Measurements from ENCODE around the gene CAVIN2. TPM values are rescaled to one million over a fixed set of nuclear protein-coding genes. Genes with fewer than 3 reads are reported as not detected.

The CAVIN2 gene
- polyA plus RNA-seq (ENCODE audit: insufficient read depth in 1 of 5, insufficient read length in 5 of 5, low replicate concordance in 1 of 5): 100 to 1,000 TPM in 3 of 5 donors, 10 to 100 TPM in 2; 78.7 to 116 (median 104) TPM
- long read RNA-seq, donor 1, transcript CAVIN2-201 (2 exons, 3,229 nt): major isoform, 73 of 73 reads
- long read RNA-seq, donor 1, partial matches to known transcripts: 0 of 73 reads
- long read RNA-seq, donor 1, other reads (novel, unspliced or antisense): 0 of 73 reads
- long read RNA-seq, donor 2, transcript CAVIN2-201 (2 exons, 3,229 nt): major isoform, 44 of 44 reads
- long read RNA-seq, donor 2, partial matches to known transcripts: 0 of 44 reads
- long read RNA-seq, donor 2, other reads (novel, unspliced or antisense): 0 of 44 reads
- long read RNA-seq, donor 3, transcript CAVIN2-201 (2 exons, 3,229 nt): major isoform, 40 of 40 reads
- long read RNA-seq, donor 3, partial matches to known transcripts: 0 of 40 reads
- long read RNA-seq, donor 3, other reads (novel, unspliced or antisense): 0 of 40 reads
- long read RNA-seq, donor 4, transcript CAVIN2-201 (2 exons, 3,229 nt): major isoform, 35 of 35 reads
- long read RNA-seq, donor 4, partial matches to known transcripts: 0 of 35 reads
- long read RNA-seq, donor 4, other reads (novel, unspliced or antisense): 0 of 35 reads
- long read RNA-seq, donor 5, transcript CAVIN2-201 (2 exons, 3,229 nt): major isoform, 65 of 65 reads
- long read RNA-seq, donor 5, partial matches to known transcripts: 0 of 65 reads
- long read RNA-seq, donor 5, other reads (novel, unspliced or antisense): 0 of 65 reads
- long read RNA-seq, donor 6, transcript CAVIN2-201 (2 exons, 3,229 nt): major isoform, 54 of 54 reads
- long read RNA-seq, donor 6, partial matches to known transcripts: 0 of 54 reads
- long read RNA-seq, donor 6, other reads (novel, unspliced or antisense): 0 of 54 reads
- long read RNA-seq, donor 7, transcript CAVIN2-201 (2 exons, 3,229 nt): major isoform, 40 of 40 reads
- long read RNA-seq, donor 7, partial matches to known transcripts: 0 of 40 reads
- long read RNA-seq, donor 7, other reads (novel, unspliced or antisense): 0 of 40 reads
- long read RNA-seq, donor 8, transcript CAVIN2-201 (2 exons, 3,229 nt): major isoform, 14 of 14 reads
- long read RNA-seq, donor 8, partial matches to known transcripts: 0 of 14 reads
- long read RNA-seq, donor 8, other reads (novel, unspliced or antisense): 0 of 14 reads

- peak; percentile 69 to 75 for DNase-seq
Measured at GRCh38 chr2:191846515-191847476, at the start of gene CAVIN2. CAVIN2 (minus strand) TSS chr2:191847088; CDS start chr2:191846925, 163 bp downstream.

- no peak for DNase-seq
Measured at GRCh38 chr2:191895743-191896142, 48.9 kb upstream of the CAVIN2 start.

GRCh38 chr2:191895195-191895594 is 48.3 kb upstream of the CAVIN2 start:
- DNase-seq: no peak

- DNase-seq: no peak
Measured at GRCh38 chr2:191894681-191895147, 47.8 kb upstream of the CAVIN2 start.

- no peak for DNase-seq
Measured at GRCh38 chr2:191892391-191892790, 45.5 kb upstream of the CAVIN2 start.

GRCh38 chr2:191891656-191892055 is 44.8 kb upstream of the CAVIN2 start:
- DNase-seq: no peak

- DNase-seq: no peak
Measured at GRCh38 chr2:191889931-191890330, 43.0 kb upstream of the CAVIN2 start.

- DNase-seq: no peak
Measured at GRCh38 chr2:191888400-191889166, 41.7 kb upstream of the CAVIN2 start.

- DNase-seq: no peak
Measured at GRCh38 chr2:191885650-191886049, 38.8 kb upstream of the CAVIN2 start.

GRCh38 chr2:191885098-191885497 is 38.2 kb upstream of the CAVIN2 start:
- DNase-seq: no peak

GRCh38 chr2:191881982-191882816 is 35.3 kb upstream of the CAVIN2 start:
- no peak for DNase-seq

GRCh38 chr2:191878548-191879279 is 31.8 kb upstream of the CAVIN2 start:
- no peak for DNase-seq

- no peak for DNase-seq
Measured at GRCh38 chr2:191877875-191878274, 31.0 kb upstream of the CAVIN2 start.

GRCh38 chr2:191875859-191876258 is 29.0 kb upstream of the CAVIN2 start:
- DNase-seq: no peak

- no peak for DNase-seq
Measured at GRCh38 chr2:191870744-191871143, 23.9 kb upstream of the CAVIN2 start.

GRCh38 chr2:191869781-191870180 is 22.9 kb upstream of the CAVIN2 start:
- DNase-seq: no peak

GRCh38 chr2:191869178-191869577 is 22.3 kb upstream of the CAVIN2 start:
- no peak for DNase-seq

- DNase-seq: no peak
Measured at GRCh38 chr2:191867507-191867847, 20.6 kb upstream of the CAVIN2 start.

All from right lung (tissue), 10 donors.